Right lobe of liver (tissue), 4 donors: ENCODE data around the gene UBE2J2.

Source experiments
- POLR2A ChIP-seq: fragments of 450-650 bp; IDR thresholded peaks from one replicate; pipeline ENCODE4 v1.6.1; 2017; ENCODE audit warnings: antibody characterized with exemption, mild to moderate bottlenecking
- TF ChIP-seq, protein P1 (sequence below), 4 donors: fragments of 200-600 bp in 3 of 4; fragments of 450-650 bp in 1 of 4; IDR thresholded peaks; one replicate each; pipeline versions ENCODE4 v1.5.1 to v1.8.0; 2016 to 2022; ENCODE audit warnings: antibody characterized with exemption in 4 of 4, mild to moderate bottlenecking in 2 of 4
- donor health status: DM: no; HTN: no; CAD: no.
- donor health status: DM: no; HTN: no; CAD: no.
- donor health status: DM: no; HTN: yes; CAD: no.

DNA sequence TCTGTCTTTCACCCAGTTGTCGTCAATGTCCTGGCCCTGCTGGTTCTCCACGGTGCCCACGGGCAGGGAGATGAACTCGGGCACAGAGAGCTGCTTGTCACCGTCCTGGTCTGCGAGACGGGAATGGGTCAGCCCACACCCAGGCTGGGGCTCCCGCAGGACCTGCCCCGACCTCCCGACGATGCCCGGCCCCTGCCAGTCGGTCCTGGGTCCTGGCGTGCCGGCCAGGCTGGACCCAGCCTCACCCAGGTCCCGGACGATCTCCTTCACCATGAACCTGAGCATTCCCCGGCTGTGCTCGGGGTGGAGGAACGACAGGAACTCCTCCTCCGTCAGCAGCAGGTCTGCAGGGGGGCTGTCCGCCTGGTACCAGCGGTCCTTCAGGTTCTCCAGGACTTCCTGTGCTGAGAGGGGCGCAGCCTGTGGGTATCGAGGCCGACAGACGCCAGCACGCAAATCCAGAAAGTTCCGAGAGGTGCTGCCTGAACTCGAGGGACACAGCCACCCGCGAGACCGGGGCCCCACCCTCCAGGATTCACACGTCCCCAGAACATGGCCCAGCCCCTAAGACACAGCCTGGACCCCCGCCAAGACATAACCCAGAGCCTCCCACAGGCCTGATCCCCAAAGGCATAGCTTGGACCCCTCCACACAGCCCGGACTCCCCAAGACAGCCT lies 55.0 kb downstream of the UBE2J2 start:
- TF ChIP-seq, protein P1, sequence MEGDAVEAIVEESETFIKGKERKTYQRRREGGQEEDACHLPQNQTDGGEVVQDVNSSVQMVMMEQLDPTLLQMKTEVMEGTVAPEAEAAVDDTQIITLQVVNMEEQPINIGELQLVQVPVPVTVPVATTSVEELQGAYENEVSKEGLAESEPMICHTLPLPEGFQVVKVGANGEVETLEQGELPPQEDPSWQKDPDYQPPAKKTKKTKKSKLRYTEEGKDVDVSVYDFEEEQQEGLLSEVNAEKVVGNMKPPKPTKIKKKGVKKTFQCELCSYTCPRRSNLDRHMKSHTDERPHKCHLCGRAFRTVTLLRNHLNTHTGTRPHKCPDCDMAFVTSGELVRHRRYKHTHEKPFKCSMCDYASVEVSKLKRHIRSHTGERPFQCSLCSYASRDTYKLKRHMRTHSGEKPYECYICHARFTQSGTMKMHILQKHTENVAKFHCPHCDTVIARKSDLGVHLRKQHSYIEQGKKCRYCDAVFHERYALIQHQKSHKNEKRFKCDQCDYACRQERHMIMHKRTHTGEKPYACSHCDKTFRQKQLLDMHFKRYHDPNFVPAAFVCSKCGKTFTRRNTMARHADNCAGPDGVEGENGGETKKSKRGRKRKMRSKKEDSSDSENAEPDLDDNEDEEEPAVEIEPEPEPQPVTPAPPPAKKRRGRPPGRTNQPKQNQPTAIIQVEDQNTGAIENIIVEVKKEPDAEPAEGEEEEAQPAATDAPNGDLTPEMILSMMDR (IDR thresholded peaks at IDR 0.05), result no peak
- no peak for TF ChIP-seq POLR2A
